ENCODE measurements around the gene GREB1L. TPM values are rescaled to one million over a fixed set of nuclear protein-coding genes. Genes with fewer than 3 reads are reported as not detected.

GREB1L gene
- total RNA-seq, 2 donors from 2014 or later = 2.0 to 21.6 TPM

- H3K27me3 ChIP-seq (replicated peaks; ENCODE audit: insufficient read depth) = no peaks in the 10 kb centered on the region
- DNase-seq (ENCODE audit: low spot score) = no peak
- WGBS = 94% methylated on average over 2 of the region's 2 CpGs
- H3K9me3 ChIP-seq = no peaks in the 10 kb centered on the region
- no peak for TF ChIP-seq POLR2AphosphoS5 (IDR thresholded peaks at IDR 0.05)
- TF ChIP-seq POLR2A (IDR thresholded peaks at IDR 0.05) = no peak
- TF ChIP-seq CTCF (IDR thresholded peaks at IDR 0.05) = no peak
- no peak overlapping the region for H3K4me3 ChIP-seq
- no peaks in the 10 kb centered on the region for H3K4me1 ChIP-seq (replicated peaks)
- intact Hi-C loops (cut with DNase I) = no loop called here
- H3K27ac ChIP-seq = no peak overlapping the region
- H3K36me3 ChIP-seq = no peaks in the 10 kb centered on the region
Measured at GRCh38 chr18:21474621-21475020, 232.6 kb downstream of the GREB1L start.

GRCh38 chr18:21479721-21480120 is 237.7 kb downstream of the GREB1L start:
- intact Hi-C loops (cut with DNase I) = no loop called here
- 96% methylated on average over 5 of the region's 5 CpGs for WGBS
- no peaks in the 10 kb centered on the region for H3K4me1 ChIP-seq (replicated peaks)
- no peak overlapping the region for H3K27ac ChIP-seq
- no peak overlapping the region for H3K4me3 ChIP-seq
- DNase-seq (ENCODE audit: low spot score) = no peak
- no peaks in the 10 kb centered on the region for H3K9me3 ChIP-seq
- H3K27me3 ChIP-seq (replicated peaks; ENCODE audit: insufficient read depth) = no peaks in the 10 kb centered on the region
- H3K36me3 ChIP-seq = no peaks in the 10 kb centered on the region
- no peak for TF ChIP-seq POLR2A (IDR thresholded peaks at IDR 0.05)
- TF ChIP-seq CTCF (IDR thresholded peaks at IDR 0.05) = no peak
- TF ChIP-seq POLR2AphosphoS5 (IDR thresholded peaks at IDR 0.05) = no peak

- no peak overlapping the region for H3K4me3 ChIP-seq
- intact Hi-C loops (cut with DNase I) = no loop called here
- 78% methylated on average over 2 of the region's 2 CpGs for WGBS
- no peaks in the 10 kb centered on the region for H3K27me3 ChIP-seq (replicated peaks; ENCODE audit: insufficient read depth)
- H3K27ac ChIP-seq = no peak overlapping the region
- no peak for TF ChIP-seq CTCF (IDR thresholded peaks at IDR 0.05)
- no peak for TF ChIP-seq POLR2AphosphoS5 (IDR thresholded peaks at IDR 0.05)
- no peak for TF ChIP-seq POLR2A (IDR thresholded peaks at IDR 0.05)
- H3K36me3 ChIP-seq = no peaks in the 10 kb centered on the region
- no peak for DNase-seq (ENCODE audit: low spot score)
- no peaks in the 10 kb centered on the region for H3K9me3 ChIP-seq
- H3K4me1 ChIP-seq (replicated peaks) = no peaks in the 10 kb centered on the region
Measured at GRCh38 chr18:21481739-21482138, 239.7 kb downstream of the GREB1L start.

- 75% methylated on average over 5 of the region's 5 CpGs for WGBS
- H3K4me3 ChIP-seq = no peak overlapping the region
- H3K36me3 ChIP-seq = no peaks in the 10 kb centered on the region
- no peak overlapping the region for H3K27ac ChIP-seq
- H3K4me1 ChIP-seq (replicated peaks) = no peaks in the 10 kb centered on the region
- H3K27me3 ChIP-seq (replicated peaks; ENCODE audit: insufficient read depth) = no peaks in the 10 kb centered on the region
- no peaks in the 10 kb centered on the region for H3K9me3 ChIP-seq
- TF ChIP-seq CTCF (IDR thresholded peaks at IDR 0.05) (no peak), POLR2AphosphoS5 (IDR thresholded peaks at IDR 0.05) (no peak), POLR2A (IDR thresholded peaks at IDR 0.05) (no peak)
- no peak for DNase-seq (ENCODE audit: low spot score)
- intact Hi-C loops (cut with DNase I) = no loop called here
Measured at GRCh38 chr18:21483051-21483450, 241.0 kb downstream of the GREB1L start.

GRCh38 chr18:21484851-21485636 is 243.0 kb downstream of the GREB1L start:
- Histone ChIP-seq H3K27ac (no peak overlapping the region), H3K36me3 (no peaks in the 10 kb centered on the region), H3K27me3 (replicated peaks; ENCODE audit: insufficient read depth) (no peaks in the 10 kb centered on the region), H3K4me3 (no peak overlapping the region), H3K4me1 (replicated peaks) (no peaks in the 10 kb centered on the region), H3K9me3 (no peaks in the 10 kb centered on the region)
- WGBS = 70% methylated on average over 7 of the region's 7 CpGs
- no peak for DNase-seq (ENCODE audit: low spot score)
- intact Hi-C loops (cut with DNase I) = no loop called here
- no peak for TF ChIP-seq POLR2AphosphoS5 (IDR thresholded peaks at IDR 0.05)
- TF ChIP-seq POLR2A (IDR thresholded peaks at IDR 0.05) = no peak
- no peak for TF ChIP-seq CTCF (IDR thresholded peaks at IDR 0.05)

All from prostate gland (tissue), 2 donors.